ENCODE measurements around the gene PGAM4.

DNA sequence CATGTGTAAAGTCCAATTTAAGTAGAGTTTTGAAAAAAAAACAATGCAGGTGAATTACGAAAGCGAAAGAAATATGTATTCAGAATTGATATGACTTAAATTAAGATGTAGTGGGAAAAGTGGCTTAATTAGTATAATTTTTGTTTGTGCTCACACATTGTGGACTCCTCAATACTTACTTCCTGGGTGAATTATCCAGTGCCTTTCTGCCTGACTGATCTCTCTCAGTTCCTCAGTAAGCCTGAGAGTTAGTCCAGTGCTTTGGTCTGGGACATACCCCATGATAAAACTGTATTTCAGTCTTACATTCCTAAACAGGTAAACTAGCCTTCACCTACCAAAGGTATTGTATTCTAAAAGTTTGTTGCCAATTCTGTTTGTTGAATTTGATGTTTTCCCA lies 8.4 kb downstream of the PGAM4 start:
- TF ChIP-seq, protein P1, sequence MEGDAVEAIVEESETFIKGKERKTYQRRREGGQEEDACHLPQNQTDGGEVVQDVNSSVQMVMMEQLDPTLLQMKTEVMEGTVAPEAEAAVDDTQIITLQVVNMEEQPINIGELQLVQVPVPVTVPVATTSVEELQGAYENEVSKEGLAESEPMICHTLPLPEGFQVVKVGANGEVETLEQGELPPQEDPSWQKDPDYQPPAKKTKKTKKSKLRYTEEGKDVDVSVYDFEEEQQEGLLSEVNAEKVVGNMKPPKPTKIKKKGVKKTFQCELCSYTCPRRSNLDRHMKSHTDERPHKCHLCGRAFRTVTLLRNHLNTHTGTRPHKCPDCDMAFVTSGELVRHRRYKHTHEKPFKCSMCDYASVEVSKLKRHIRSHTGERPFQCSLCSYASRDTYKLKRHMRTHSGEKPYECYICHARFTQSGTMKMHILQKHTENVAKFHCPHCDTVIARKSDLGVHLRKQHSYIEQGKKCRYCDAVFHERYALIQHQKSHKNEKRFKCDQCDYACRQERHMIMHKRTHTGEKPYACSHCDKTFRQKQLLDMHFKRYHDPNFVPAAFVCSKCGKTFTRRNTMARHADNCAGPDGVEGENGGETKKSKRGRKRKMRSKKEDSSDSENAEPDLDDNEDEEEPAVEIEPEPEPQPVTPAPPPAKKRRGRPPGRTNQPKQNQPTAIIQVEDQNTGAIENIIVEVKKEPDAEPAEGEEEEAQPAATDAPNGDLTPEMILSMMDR (IDR thresholded peaks at IDR 0.05; ENCODE audit: low read depth, low read length) = no peak
- no peak for TF ChIP-seq EZH2phosphoT487 (IDR thresholded peaks at IDR 0.05; ENCODE audit: low read depth)

All from OCI-LY3 (cell line).